GM23248 (cell line): ENCODE data around the gene LUM. TPM values are rescaled to one million over a fixed set of nuclear protein-coding genes. Genes with fewer than 3 reads are reported as not detected.
A peak's percentile ranks its signal among the peaks of the same experiment; 100 is the strongest.

ENCODE experiments used
- DNase-seq: peaks from one replicate; pipeline ENCODE4 v3.0.0-alpha.2; 2015
- H2AFZ ChIP-seq: fragments of 200-600 bp; sonication (generic); 2 replicates; pipeline ENCODE4 v1.6.1; 2016; ENCODE audit warnings: antibody characterized with exemption
- H3F3A ChIP-seq: fragments of 200-600 bp; sonication (generic); 2 replicates; pipeline ENCODE4 v1.6.1; 2016; ENCODE audit warnings: mild to moderate bottlenecking, antibody characterized with exemption, mixed run types; ENCODE audit not compliant: insufficient read depth
- H3K27ac ChIP-seq: fragments of 200-600 bp; sonication (generic); 2 replicates; pipeline ENCODE4 v1.5.1; 2016; ENCODE audit warnings: mild to moderate bottlenecking
- H3K27me3 ChIP-seq: fragments of 200-600 bp; sonication (generic); replicated peaks from 2 replicates; pipeline ENCODE4 v1.6.1; 2016; ENCODE audit warnings: mild to moderate bottlenecking; ENCODE audit not compliant: insufficient read depth
- H3K36me3 ChIP-seq: fragments of 200-600 bp; sonication (generic); 2 replicates; pipeline ENCODE4 v1.6.1; 2016; ENCODE audit warnings: low read depth, mild to moderate bottlenecking
- H3K4me1 ChIP-seq: fragments of 200-600 bp; sonication (generic); 2 replicates; pipeline ENCODE4 v1.6.1; 2016; ENCODE audit warnings: mild to moderate bottlenecking; ENCODE audit not compliant: insufficient read depth
- H3K4me2 ChIP-seq: fragments of 200-600 bp; sonication (generic); one replicate; pipeline ENCODE4 v1.6.1; 2016; ENCODE audit warnings: mild to moderate bottlenecking; ENCODE audit not compliant: unreplicated experiment
- H3K4me3 ChIP-seq: fragments of 200-600 bp; sonication (generic); 2 replicates; pipeline ENCODE4 v1.5.1; 2016; ENCODE audit warnings: mild to moderate bottlenecking
- H3K79me2 ChIP-seq: fragments of 200-600 bp; sonication (generic); 2 replicates; pipeline ENCODE4 v1.6.1; 2016; ENCODE audit warnings: mild to moderate bottlenecking; ENCODE audit not compliant: insufficient read depth
- H3K9ac ChIP-seq: fragments of 200-600 bp; sonication (generic); 2 replicates; pipeline ENCODE4 v1.6.1; 2016; ENCODE audit warnings: mild to moderate bottlenecking
- H3K9me2 ChIP-seq: fragments of 200-600 bp; sonication (generic); 2 replicates; pipeline ENCODE4 v1.6.1; 2016; ENCODE audit warnings: mixed run types, mild to moderate bottlenecking, moderate library complexity; ENCODE audit not compliant: insufficient read depth
- H3K9me3 ChIP-seq: fragments of 200-600 bp; sonication (generic); one replicate; pipeline ENCODE4 v1.6.1; 2017; ENCODE audit warnings: low read depth
- H4K20me1 ChIP-seq: fragments of 200-600 bp; sonication (generic); 2 replicates; pipeline ENCODE4 v1.6.0; 2016; ENCODE audit not compliant: insufficient read depth
- EZH2 ChIP-seq: fragments of 200-600 bp; sonication (generic); IDR thresholded peaks from 2 replicates; pipeline ENCODE4 v1.6.1; 2018; ENCODE audit warnings: antibody characterized with exemption, mild to moderate bottlenecking; ENCODE audit not compliant: insufficient read depth, poor library complexity, severe bottlenecking
- EZH2phosphoT487 ChIP-seq: fragments of 200-600 bp; sonication (generic); IDR thresholded peaks from 2 replicates; pipeline ENCODE4 v1.6.1; 2018; ENCODE audit warnings: antibody characterized with exemption, moderate library complexity, mild to moderate bottlenecking, low read depth; ENCODE audit not compliant: insufficient read depth
- WGBS, 2 experiments: methylation state at CpG; one replicate each; pipeline ENCODE4 v1.1.6; 2015 to 2017; ENCODE audit warnings: low lambda C conversion rate in 2 of 2, low coverage in 1 of 2; ENCODE audit errors: missing lambda C conversion rate in 2 of 2; 5-methylcytosine and 5-hydroxymethylcytosine counted together
- in situ Hi-C: fragments of 300-500 bp; cut with MboI; formaldehyde crosslinking; loops from 2 replicates; pipeline ENCODE4 v1.15.0; 2020
- polyA plus RNA-seq: library from polyadenylated mRNA; unstranded; fragments of >200 nt; fragmentation: Nextera tagmentation; extraction: Ambion mirVana; gene quantifications from 2 replicates; pipeline ENCODE4 v1.2.1, GENCODE V29; 2016
- total RNA-seq: library from RNA; depleted of rRNA; stranded (reverse); fragments of >200 nt; shearing (Covaris generic); gene quantifications from 2 replicates; pipeline ENCODE4 v1.2.3, GENCODE V29; 2014

The LUM gene
- total and polyA plus RNA-seq, 2 experiments from 2014 or later: 573 to 584 TPM

GRCh38 chr12:91144053-91144452, 32.8 kb upstream of the LUM start:
- H3K9me2 ChIP-seq: no peaks in the 10 kb centered on the region
- WGBS, 2 experiments: 24 to 35% methylated on average over 2 of the region's 2 CpGs
- in situ Hi-C loops: no loop called here
- no peak overlapping the region for H3K4me3 ChIP-seq
- H2AFZ ChIP-seq: no peak overlapping the region
- DNase-seq: peak; percentile 61
- TF ChIP-seq EZH2phosphoT487: no peak
- TF ChIP-seq EZH2: no peak
- peaks cover 58% of the 10 kb centered on the region for H3F3A ChIP-seq
- no peak overlapping the region for H3K9ac ChIP-seq
- no peaks in the 10 kb centered on the region for H3K79me2 ChIP-seq
- peaks cover 53% of the 10 kb centered on the region for H3K4me1 ChIP-seq
- no peaks in the 10 kb centered on the region for H4K20me1 ChIP-seq
- peaks cover 29% of the 10 kb centered on the region for H3K36me3 ChIP-seq
- H3K4me2 ChIP-seq: no peak overlapping the region
- no peak overlapping the region for H3K27ac ChIP-seq
- H3K9me3 ChIP-seq: no peaks in the 10 kb centered on the region
- no peaks in the 10 kb centered on the region for H3K27me3 ChIP-seq

- no peak overlapping the region for H3K9ac ChIP-seq
- H3K79me2 ChIP-seq: no peaks in the 10 kb centered on the region
- no peak for TF ChIP-seq EZH2phosphoT487
- TF ChIP-seq EZH2: no peak
- WGBS, 2 experiments: 39 to 49% methylated on average over 3 of the region's 3 CpGs
- peaks cover 25% of the 10 kb centered on the region for H3K36me3 ChIP-seq
- peaks cover 67% of the 10 kb centered on the region for H3F3A ChIP-seq
- H3K9me3 ChIP-seq: no peaks in the 10 kb centered on the region
- no peaks in the 10 kb centered on the region for H3K9me2 ChIP-seq
- no peak overlapping the region for H3K4me2 ChIP-seq
- DNase-seq: no peak
- no peaks in the 10 kb centered on the region for H3K27me3 ChIP-seq
- no peak overlapping the region for H2AFZ ChIP-seq
- H4K20me1 ChIP-seq: no peaks in the 10 kb centered on the region
- H3K4me3 ChIP-seq: no peak overlapping the region
- in situ Hi-C loops: no loop called here
- H3K4me1 ChIP-seq: peaks cover 62% of the 10 kb centered on the region
- no peak overlapping the region for H3K27ac ChIP-seq
Measured at GRCh38 chr12:91143206-91143605, 31.9 kb upstream of the LUM start.

- Histone ChIP-seq H3K4me2 (peak overlapping the region; percentile 55), H3K4me1 (peaks cover 68% of the 10 kb centered on the region), H3K27ac (no peak overlapping the region), H3K9me3 (no peaks in the 10 kb centered on the region), H3K4me3 (no peak overlapping the region), H4K20me1 (no peaks in the 10 kb centered on the region), H3K9ac (no peak overlapping the region), H3K9me2 (no peaks in the 10 kb centered on the region), H3K27me3 (no peaks in the 10 kb centered on the region), H3K36me3 (peaks cover 17% of the 10 kb centered on the region), H3K79me2 (no peaks in the 10 kb centered on the region), H2AFZ (no peak overlapping the region), H3F3A (peaks cover 75% of the 10 kb centered on the region)
- in situ Hi-C loops: no loop called here
- peak; percentile 24 for DNase-seq
- WGBS, 2 experiments: 26 to 27% methylated on average over 3 of the region's 3 CpGs
- TF ChIP-seq EZH2 (no peak), EZH2phosphoT487 (no peak)
Measured at GRCh38 chr12:91142221-91142631, 30.9 kb upstream of the LUM start.

GRCh38 chr12:91140026-91140931, 29.0 kb upstream of the LUM start:
- H3K9me3 ChIP-seq: no peaks in the 10 kb centered on the region
- peak overlapping the region; percentile 47 for H3K9ac ChIP-seq
- peak; percentile 90 for DNase-seq
- H2AFZ ChIP-seq: no peak overlapping the region
- no peaks in the 10 kb centered on the region for H3K27me3 ChIP-seq
- no peaks in the 10 kb centered on the region for H3K9me2 ChIP-seq
- H3K27ac ChIP-seq: peak overlapping the region; percentile 88
- peaks cover 68% of the 10 kb centered on the region for H3K4me1 ChIP-seq
- peak; percentile 92 for TF ChIP-seq EZH2phosphoT487
- no peak for TF ChIP-seq EZH2
- 0 to 5% methylated on average over 1 of the region's 1 CpG for WGBS, 2 experiments
- H3K4me2 ChIP-seq: peak overlapping the region; percentile 55
- peaks cover 9% of the 10 kb centered on the region; the same call in 1 of the 2 replicates for H3K36me3 ChIP-seq
- no peaks in the 10 kb centered on the region for H3K79me2 ChIP-seq
- peaks cover 75% of the 10 kb centered on the region for H3F3A ChIP-seq
- in situ Hi-C loops: no loop called here
- H4K20me1 ChIP-seq: no peaks in the 10 kb centered on the region
- peak overlapping the region; percentile 24 for H3K4me3 ChIP-seq
